Panc1 (cell line): Measurements from ENCODE around the gene ZNF76. TPM values are rescaled to one million over a fixed set of nuclear protein-coding genes. Genes with fewer than 3 reads are reported as not detected.
A peak's percentile ranks its signal among the peaks of the same experiment; 100 is the strongest.

Experiments used
- ATAC-seq: fragments of 200-7000 bp; cut with Tn5 transposase; 2 replicates; pipeline ENCODE4 v1.9.1; 2020; ENCODE audit warnings: mild to moderate bottlenecking, moderate library complexity
- BruUV-seq: library from RNA; stranded (reverse); fragments of 400-500 nt; replicated peaks from 2 replicates; lab custom pipeline; 2021; lab: Mats Ljungman, UMichigan
- CTCF ChIA-PET: fragments of 300-600 bp; sonication (Branson Sonifier 250); formaldehyde crosslinking; loops from one replicate; lab custom pipeline; 2022; ENCODE audit warnings: antibody characterized with exemption; lab: Charles Lee
- POLR2A ChIA-PET: fragments of 300-600 bp; sonication (Branson Sonifier 250); formaldehyde crosslinking; loops from one replicate; lab custom pipeline; 2022; ENCODE audit warnings: antibody characterized with exemption; lab: Charles Lee
- DNase-seq: peaks from one replicate; pipeline ENCODE4 v3.0.0-alpha.2; 2010; ENCODE audit warnings: low read depth, low spot score
- H3K27ac ChIP-seq: 2 replicates; pipeline ENCODE4 v1.5.1; 2011; ENCODE audit warnings: mild to moderate bottlenecking, low read length, inconsistent platforms
- H3K27me3 ChIP-seq: fragments of 200-500 bp; sonication (Bioruptor generic); 2 replicates; pipeline ENCODE4 v1.6.0; 2014; ENCODE audit warnings: low read length, inconsistent platforms; ENCODE audit not compliant: control insufficient read depth, insufficient read depth
- H3K36me3 ChIP-seq: fragments of 200-500 bp; sonication (Bioruptor generic); 2 replicates; pipeline ENCODE4 v1.5.1; 2014; ENCODE audit warnings: inconsistent platforms, mild to moderate bottlenecking, low read length, moderate library complexity; ENCODE audit not compliant: control insufficient read depth, insufficient read depth
- H3K4me1 ChIP-seq: 2 replicates; pipeline ENCODE4 v1.5.1; 2011; ENCODE audit warnings: inconsistent platforms, mild to moderate bottlenecking, low read length, moderate library complexity; ENCODE audit not compliant: control insufficient read depth, insufficient read depth
- H3K4me3 ChIP-seq, 2 experiments: 2 replicates each; pipeline ENCODE4 v1.5.1; 2011 to 2012; ENCODE audit warnings: low read depth in 2 of 2, low read length in 2 of 2, mild to moderate bottlenecking in 2 of 2, inconsistent platforms in 1 of 2, moderate library complexity in 1 of 2
- H3K9me3 ChIP-seq: fragments of 200-500 bp; sonication (Bioruptor generic); 2 replicates; pipeline ENCODE4 v1.5.1; 2014; ENCODE audit warnings: low read depth, mild to moderate bottlenecking, inconsistent platforms, low read length, moderate library complexity; ENCODE audit not compliant: control insufficient read depth, insufficient read depth
- CTCF ChIP-seq: fragments of 450-650 bp; IDR thresholded peaks from 2 replicates; pipeline ENCODE4 v1.5.1; 2017; ENCODE audit warnings: mild to moderate bottlenecking
- POLR2AphosphoS5 ChIP-seq: IDR thresholded peaks from 2 replicates; pipeline ENCODE4 v1.6.1; 2012; ENCODE audit warnings: mild to moderate bottlenecking, low read depth, low read length, moderate library complexity
- REST ChIP-seq, 2 experiments: IDR thresholded peaks; 2 replicates each; pipeline ENCODE4 v1.6.1; 2011 to 2012; ENCODE audit warnings: low read depth in 2 of 2, control low read depth in 1 of 2, low read length in 1 of 2, mild to moderate bottlenecking in 1 of 2, moderate library complexity in 1 of 2; ENCODE audit not compliant: insufficient read depth in 1 of 2
- SIN3A ChIP-seq: IDR thresholded peaks from 2 replicates; pipeline ENCODE4 v1.6.1; 2012; ENCODE audit warnings: low read depth, mild to moderate bottlenecking, low read length, moderate library complexity, borderline replicate concordance; ENCODE audit not compliant: insufficient read depth
- TCF7L2 ChIP-seq: IDR thresholded peaks from 2 replicates; pipeline ENCODE4 v1.6.1; 2011; ENCODE audit warnings: mild to moderate bottlenecking, low read depth, low read length, inconsistent platforms
- in situ Hi-C: cut with HindIII; loops from 2 replicates; pipeline ENCODE4 v1.10.0; 2016; ENCODE audit warnings: low sequenced_read_pairs, low pct_unique_long_range_greater_than_20kb
- intact Hi-C: fragments of 100-400 bp; cut with micrococcal nuclease; formaldehyde crosslinking; loops from one replicate; pipeline ENCODE4 v1.10.0; 2022; ENCODE audit not compliant: unreplicated experiment
- total RNA-seq: library from RNA; stranded (reverse); gene quantifications from one replicate; pipeline ENCODE4 v1.2.1, GENCODE V29; 2021; ENCODE audit not compliant: unreplicated experiment

Gene ZNF76
- total RNA-seq, 1 experiment from 2014 or later, result 41.5 TPM

- DNase-seq, result no peak
- ATAC-seq, result no peak
- H3K9me3 ChIP-seq, result no peaks in the 10 kb centered on the region; the same call in 1 of the 2 replicates
- POLR2A ChIA-PET, result no interaction called here
- in situ Hi-C loops (no loop called here), intact Hi-C loops (no loop called here)
- no TSS peak for BruUV-seq
- CTCF ChIA-PET, result no interaction called here
- H3K27ac ChIP-seq, result no peak overlapping the region
- TF ChIP-seq REST (IDR thresholded peaks at IDR 0.05; ENCODE audit: insufficient read depth in 1 of 2, low read depth in 2 of 2, low read length in 1 of 2) (no peak), CTCF (no peak), POLR2AphosphoS5 (no peak), TCF7L2 (no peak), SIN3A (no peak)
- H3K4me3 ChIP-seq, result no peak overlapping the region
- H3K4me1 ChIP-seq, result peaks cover 2% of the 10 kb centered on the region
- no peaks in the 10 kb centered on the region for H3K27me3 ChIP-seq
- H3K36me3 ChIP-seq, result no peaks in the 10 kb centered on the region
These were observed 20.0 kb upstream of the ZNF76 start for GRCh38 chr6:35239581-35239980.

GRCh38 chr6:35240838-35241801 is 18.4 kb upstream of the ZNF76 start:
- ChIA-PET POLR2A (no interaction called here), CTCF (interaction anchor here (0.5 to 1.8 kb wide), 9 partner anchors 18 to 1078 kb away, joined by 3 to 13 read pairs (median 3); partner anchors contain the start of gene ZNF76)
- ATAC-seq, result peak; percentile 92
- H3K27me3 ChIP-seq, result no peaks in the 10 kb centered on the region
- BruUV-seq, result no TSS peak
- no peaks in the 10 kb centered on the region for H3K36me3 ChIP-seq
- H3K4me3 ChIP-seq, result no peak overlapping the region
- H3K27ac ChIP-seq, result no peak overlapping the region
- peaks cover 2% of the 10 kb centered on the region for H3K4me1 ChIP-seq
- DNase-seq, result no peak
- in situ Hi-C loops (no loop called here), intact Hi-C loops (loop anchor here (2.0 kb wide), 1 partner anchor 94 kb away; no protein-coding TSS in a partner anchor)
- TF ChIP-seq CTCF (peak; percentile 98), TCF7L2 (no peak), SIN3A (no peak), REST (IDR thresholded peaks at IDR 0.05; ENCODE audit: insufficient read depth in 1 of 2, low read depth in 2 of 2, low read length in 1 of 2) (no peak), POLR2AphosphoS5 (no peak)
- no peaks in the 10 kb centered on the region for H3K9me3 ChIP-seq
